Embryonic facial prominence (tissue), 1 donor: Measurements from ENCODE around the gene PYGO2.
"Not testable (repeated sequence)": the region's sequence is repeated elsewhere in the genome, so short reads cannot be mapped to it uniquely, and the experiment has no call there.

Experiments
- DNase-seq: peaks from one replicate; pipeline ENCODE4 v3.0.0-alpha.2; 2016; ENCODE audit errors: extremely low spot score

Gene PYGO2

DNA sequence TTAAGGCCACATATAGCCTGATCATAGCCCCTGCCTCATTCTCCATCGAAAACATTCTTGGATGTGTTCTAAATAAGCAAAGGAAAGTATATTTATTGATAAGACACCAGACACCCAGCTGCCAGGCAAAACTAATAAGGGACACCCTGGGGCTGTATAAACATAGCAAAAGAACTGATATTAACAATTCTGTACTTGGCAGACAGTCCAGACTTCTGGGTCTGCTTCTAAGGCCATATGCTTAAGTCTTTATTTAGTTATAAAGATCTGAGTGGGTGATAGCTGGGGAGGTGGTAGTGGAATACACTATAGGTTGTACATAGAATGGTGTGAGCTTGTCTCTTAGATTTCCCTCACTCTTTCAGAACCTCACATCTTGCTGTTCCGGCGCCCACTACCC, 16.8 kb upstream of the PYGO2 start:
- no peak for DNase-seq

DNA sequence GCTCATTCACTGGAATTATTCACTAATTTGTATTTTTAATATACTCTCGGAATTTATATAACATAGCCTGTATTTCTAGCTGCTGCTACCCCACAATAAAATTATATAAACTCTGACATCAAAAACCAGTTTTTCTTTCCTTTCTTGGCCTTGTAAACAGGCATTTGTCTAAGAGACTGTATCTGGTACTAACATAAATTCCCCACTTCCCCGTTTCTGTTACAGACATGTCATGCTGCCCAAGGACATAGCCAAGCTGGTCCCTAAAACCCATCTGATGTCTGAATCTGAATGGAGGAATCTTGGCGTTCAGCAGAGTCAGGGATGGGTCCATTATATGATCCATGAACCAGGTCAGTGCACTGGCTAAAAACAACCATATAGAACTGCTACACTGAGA, 16.2 kb upstream of the PYGO2 start:
- not testable (repeated sequence) for DNase-seq

DNA sequence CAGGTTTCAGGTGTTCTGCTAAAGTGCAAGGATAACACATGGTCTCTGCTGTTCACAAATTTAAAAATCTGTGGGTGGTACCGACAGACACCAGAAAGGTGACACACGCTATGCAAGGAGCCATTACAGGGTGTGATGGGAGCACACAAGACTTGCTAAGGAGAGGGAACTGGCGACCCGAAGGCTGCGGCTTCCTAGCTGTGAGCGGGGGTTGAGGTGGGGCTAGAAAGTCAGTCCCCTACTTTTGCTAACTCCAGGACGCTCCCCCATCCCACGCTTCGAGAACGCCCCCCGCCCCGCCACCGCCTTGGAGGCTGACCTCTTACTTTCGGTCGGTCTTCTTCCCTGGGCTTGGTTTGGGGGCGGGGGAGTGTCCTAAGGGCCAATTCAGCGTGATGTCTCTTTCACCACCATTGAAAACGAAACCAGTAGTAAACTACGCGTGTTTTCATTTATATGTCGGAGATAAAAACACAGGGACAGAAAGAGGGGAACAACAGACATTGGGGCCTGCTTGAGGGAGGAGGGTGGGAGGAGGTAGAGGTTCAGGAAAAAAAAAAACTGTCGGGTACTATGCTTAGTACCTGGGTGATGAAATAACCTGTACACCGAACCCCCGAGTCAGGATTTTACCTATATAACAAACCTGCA, 14.0 kb upstream of the PYGO2 start:
- no peak for DNase-seq

DNA sequence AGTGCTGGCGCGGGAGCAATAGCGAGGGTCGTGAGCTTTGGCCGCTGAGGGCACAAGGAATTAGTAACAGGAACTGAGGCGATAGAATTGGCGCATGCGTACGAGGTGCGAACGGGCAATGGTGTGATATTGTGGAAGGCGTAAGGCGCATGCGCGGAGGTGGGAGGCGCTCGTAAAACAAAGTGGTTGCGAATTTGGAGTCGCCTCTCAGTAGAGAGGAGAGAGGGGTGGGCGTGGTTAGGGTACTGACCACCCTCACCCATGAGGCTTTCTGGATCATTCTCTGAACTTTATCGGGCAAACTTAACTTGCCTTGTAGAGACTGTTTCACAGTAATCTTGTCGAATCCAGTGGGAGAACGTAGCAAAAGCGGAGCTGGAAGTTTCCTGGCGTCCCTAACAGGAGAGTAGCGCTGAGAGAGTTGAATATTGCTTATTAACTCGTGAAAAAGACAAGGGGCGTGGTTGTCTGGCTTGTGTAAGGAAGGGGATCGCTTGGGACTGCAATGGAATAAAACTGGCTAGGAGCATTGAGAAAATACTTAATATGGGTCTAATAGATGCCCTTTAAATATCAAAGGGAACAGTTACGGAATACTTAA, 13.3 kb upstream of the PYGO2 start:
- DNase-seq = peak; percentile 90

DNA sequence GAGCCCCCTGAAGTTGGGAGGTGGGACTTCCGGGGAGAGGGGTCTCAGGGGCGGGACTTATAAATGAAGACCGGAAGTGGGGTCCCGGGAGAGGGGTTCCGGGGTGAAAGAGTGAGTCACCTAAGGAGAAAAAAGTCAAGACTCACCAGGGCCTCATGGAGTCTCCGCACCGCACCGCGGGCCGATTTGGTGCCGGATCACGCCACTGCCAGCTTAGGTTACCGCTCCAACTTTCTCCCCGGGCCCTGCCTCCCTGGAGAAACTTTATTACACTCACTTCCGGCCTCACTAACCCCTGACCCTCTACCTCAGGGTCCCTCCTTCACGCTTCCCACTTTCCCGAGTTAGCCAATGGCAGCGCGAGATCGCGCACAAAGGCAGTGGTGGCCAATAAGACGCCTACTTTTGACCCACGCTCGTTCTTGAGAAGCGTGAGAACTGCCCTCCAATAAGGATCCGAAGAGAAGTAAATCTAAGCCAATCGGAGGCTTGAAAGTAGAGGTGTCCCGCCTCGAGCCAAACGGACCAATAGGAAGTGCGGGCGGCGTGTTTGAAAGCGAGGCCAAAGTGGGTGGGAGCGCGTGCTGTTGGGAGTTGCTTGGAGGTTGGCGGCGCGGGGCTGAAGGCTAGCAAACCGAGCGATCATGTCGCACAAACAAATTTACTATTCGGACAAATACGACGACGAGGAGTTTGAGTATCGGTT, 12.7 kb upstream of the PYGO2 start, which contains the start of gene CKS1B:
Gene CKS1B, plus strand, starts transcription at position 580 of the 706 bp plus-strand sequence. Its CDS starts 65 bp downstream, at position 645.
- peak; percentile 100 for DNase-seq

DNA sequence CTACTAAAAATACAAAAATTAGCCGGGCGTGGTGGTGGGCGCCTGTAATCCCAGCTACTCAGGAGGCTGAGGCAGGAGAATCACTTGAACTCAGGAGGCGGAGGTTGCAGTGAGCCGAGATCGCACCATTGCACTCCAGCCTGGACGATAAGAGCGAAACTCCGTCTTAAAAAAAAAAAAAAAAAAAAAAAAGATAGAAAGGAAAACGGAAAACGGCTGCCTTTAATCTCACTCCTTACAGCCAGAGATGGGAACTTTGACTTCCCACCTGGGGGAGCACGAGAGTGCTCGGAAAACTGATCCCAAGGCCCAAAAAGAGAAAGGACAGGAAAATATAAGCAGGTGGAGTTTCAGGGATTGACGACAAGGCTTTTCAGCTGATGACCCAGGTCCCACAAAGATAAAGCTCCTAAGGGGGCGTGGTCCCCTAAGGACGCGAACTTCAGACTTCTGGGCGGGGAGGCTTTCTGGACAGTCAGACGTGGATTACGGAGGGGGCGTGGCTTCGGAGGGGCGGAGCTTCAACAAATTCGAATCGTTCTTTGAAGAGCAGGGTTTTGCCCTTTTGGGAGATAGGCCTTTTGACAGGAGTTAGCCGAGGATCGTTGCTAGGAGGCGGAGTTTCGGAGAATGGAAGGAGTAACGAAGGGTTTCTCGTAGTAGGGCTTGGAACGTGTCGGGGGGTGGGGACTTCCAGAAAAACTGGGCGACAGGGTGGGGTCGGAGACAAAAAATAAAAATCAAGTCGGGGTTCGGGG, 11.9 kb upstream of the PYGO2 start:
- DNase-seq = peak; percentile 87

DNA sequence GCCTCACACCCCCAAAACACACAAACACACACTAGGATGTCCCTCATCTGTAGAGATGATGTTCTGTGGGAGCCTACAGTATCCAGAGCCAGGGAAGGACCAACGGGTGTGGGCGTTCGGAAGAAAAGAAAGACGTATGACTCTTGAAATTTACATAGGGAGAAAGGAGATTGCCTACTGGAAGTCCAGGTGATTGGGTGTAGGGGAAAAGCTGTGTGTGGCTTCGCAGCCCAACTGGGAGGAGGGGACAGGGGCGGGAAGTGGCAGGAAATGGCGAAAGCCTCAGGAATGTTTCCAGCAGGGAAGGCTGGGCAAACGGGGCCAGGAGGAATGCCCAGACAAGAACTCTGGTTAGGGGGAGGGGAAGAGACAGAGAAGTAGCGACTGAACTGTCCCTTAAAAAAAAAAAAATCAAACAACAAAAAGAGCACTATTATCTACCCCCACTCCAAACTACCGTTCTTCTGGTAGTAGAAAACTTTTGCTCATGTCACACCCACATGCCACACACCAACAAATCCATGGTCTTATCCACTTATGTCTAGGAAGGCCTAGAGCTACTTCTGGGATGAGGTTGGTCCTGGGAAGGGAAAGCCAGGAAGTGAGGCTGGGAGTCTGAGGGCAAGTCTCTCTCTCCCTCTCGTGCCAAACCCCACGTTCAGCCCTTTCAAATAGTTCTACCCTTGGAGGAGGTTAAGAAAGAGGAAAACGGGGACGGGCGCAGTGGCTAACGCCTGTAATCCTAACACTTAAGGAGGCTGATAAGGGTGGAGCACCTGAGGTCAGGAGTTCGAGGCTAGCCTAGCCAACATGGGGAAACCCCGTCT, 11.1 kb upstream of the PYGO2 start:
- no peak for DNase-seq

DNA sequence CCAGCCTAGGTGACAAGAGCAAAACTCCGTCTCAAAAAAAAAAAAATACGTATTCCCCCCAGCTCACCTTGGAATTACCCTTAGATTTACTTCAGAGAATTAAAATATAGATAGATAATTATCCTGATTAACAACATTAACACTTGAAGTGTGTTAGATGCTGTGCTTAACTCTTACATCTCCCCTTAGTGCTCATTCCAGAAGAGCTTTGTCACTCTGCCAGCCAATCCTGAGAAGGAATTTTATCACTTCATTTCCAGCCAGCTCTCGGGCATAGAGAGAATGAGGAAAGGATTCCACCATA, 10.6 kb upstream of the PYGO2 start:
- DNase-seq = no peak

DNA sequence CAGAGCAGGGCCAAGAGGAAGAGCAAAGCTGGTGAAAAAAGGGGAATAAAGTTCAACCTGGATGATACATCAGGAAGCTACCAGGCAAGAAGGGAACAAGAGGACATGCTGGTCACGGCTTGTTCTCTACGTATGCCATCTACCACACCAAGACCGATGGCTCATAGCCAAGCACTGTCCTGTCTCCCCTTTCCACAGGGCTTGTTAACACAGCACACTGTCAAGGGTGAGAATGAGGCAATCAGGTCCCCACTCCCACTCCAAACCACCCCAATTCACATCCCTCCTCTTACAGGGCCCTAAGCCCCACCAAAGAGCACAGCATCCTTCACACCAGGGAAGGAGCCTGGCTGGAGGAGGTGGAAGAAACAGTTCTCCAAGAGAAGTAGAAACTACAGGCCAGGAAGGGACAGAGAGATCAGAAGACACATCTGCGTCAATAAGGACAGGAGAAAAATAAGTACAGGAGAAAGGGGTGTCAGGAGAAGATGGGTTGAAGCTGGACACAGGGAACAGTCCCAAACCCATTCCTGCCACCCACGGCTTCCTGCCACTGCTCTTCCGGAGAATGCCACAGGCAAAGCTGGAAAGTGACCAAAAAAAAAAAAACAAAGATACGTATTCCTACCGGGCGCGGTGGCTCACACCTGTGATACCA, 9.9 kb upstream of the PYGO2 start:
- no peak for DNase-seq

DNA sequence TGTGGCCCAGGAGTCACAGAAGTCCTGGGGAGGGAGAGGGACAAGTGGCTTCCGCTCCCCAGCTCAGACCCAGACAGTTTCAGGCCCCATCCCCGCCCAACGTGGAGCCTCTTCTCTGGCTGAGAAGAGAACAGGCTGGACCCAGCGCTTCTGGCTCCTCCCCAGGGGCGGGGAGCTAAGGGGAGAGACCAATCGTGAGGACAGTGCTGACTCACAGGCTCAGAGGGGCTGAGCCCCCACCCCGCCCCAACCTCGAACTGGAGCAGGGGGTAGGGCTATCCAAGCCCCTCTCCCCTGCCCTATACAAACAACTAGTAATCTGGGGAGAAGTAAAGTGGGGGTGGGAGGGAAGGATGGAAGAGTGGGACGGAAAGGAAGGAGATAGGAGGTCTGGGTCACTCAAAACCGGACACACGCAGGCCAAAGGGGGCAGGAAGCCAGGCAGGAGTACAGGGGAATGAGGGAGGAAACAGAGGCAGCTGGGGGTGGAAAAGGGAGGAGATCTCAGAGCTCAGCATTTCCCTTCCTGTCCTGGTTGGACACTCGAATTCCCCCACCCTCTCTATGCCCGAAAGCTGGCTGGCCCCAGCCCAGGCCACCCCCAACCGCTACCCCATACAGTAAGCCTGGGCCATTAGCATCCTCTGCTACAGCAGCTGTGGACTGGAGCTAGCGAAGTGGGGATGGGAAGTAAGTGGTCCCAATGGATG, 9.2 kb upstream of the PYGO2 start, which contains the start of gene SHC1:
Gene SHC1, minus strand, starts transcription at position 117 of the 710 bp plus-strand sequence. CDS start 221 bp downstream, outside the sequence.
- DNase-seq = peak; percentile 85

DNA sequence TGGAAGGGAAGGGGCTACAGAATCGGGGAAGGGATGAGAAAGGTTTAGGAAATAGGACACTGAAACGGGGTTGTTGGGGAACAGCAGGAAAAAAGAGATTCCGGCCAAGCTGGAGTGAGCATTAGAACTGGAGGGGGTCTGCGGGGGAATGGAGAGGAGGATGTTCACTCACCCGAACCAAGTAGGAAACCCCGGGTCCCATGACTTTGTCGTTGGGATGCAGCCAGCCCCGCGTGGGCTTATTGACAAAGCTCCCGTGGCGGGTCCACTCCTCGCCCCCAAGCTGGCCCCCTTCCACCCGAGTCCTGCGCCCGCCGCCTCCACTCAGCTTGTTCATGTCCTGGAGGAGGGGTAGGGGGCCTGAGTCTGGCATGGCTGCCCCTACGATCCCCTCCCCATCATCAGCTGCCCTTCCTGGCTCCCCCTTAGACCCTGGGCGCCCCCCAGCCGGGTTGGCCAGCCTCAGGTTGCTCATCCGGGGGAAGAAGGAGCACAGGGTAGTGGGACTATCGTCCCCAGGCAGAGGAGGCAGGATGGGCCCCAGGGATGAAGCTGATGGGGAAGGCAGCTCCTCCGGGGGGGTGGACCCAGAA, 8.4 kb upstream of the PYGO2 start:
- DNase-seq = no peak

DNA sequence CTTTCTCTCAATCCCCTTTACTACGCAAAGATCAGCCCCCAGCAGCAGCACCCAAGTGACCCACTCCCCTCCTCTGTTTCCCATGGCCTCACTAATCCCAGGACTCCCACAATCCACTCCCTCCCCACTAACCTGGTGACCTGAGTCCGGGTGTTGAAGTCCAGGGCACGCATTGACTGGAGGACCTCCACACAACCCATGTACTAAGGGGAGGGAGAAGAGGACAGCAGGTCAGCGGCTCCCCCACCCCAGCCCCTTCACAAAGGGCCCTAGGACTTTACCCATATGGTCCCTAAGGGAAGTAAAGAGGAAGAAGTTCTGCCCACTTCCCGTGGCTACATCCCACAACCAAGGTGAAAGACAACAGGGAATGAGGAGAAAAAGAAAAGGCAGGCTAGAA, 7.7 kb upstream of the PYGO2 start:
- DNase-seq = no peak

DNA sequence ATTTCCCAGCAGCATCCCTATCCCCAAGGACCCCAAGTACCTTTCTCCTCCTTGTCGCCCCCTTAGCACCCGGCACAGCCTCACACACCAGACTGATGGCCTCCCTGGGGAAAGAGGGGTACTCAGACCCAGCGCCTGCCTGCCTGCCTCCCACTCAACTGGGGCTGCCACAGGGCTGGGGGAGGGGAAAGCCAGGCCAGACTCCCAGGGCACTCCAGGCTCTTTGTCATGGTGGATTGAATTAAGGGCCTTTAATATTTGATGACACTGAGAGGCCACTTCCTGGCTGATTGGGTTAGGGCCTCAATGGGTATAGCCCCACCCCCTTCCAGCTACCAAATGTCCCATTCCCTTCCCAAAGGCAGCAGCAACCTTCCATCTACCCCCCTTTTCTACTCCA, 7.1 kb upstream of the PYGO2 start:
- no peak for DNase-seq

DNA sequence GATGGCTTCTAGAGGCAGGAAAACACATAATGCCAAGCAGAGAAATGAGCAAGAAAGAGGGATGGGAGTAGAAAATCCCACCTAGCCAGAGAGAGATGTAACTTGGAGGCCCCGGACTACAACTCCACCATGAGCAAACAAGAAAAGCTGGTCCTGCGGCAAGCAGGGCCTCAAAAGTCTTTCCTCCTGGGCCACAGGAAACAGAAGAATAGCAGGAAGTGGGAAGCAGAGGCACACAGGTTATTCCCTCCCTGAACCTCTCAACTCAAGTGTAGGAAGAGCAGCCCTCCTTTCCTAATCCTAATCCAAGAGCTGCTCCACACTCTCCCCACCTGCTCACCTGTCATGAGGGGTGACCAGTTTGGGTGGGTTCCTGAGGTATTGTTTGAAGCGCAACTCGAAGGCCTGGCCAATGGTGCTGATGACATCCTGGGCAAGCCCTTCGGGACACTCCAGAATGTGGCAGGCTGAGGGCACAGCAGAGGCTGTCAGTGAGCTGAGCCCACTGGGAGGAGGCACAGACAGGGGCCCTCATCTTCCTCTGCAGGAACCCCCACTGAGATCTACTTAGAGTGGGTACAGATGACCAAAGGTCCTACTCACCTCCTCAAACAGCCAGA, 5.9 kb upstream of the PYGO2 start:
- DNase-seq = no peak

DNA sequence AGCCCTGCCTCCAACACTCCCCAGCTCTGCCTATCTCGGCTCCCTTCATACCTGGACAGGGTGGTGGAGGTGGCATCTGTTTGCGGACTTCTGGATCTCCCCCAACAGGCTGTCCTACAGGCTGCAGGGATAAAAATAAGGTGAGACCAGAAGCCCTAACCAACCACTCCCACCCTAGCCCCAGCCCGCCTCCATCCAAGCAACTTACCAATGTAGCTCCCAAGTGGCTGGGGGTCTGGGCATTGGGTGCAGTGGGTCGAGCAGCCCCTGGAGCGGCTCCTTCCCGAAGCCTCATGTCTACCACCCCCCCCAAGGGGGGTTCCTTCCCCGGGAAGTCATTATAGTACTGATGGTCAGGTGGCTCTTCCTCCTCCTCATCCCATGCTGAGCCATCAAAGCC, 4.5 kb upstream of the PYGO2 start:
- DNase-seq = no peak

DNA sequence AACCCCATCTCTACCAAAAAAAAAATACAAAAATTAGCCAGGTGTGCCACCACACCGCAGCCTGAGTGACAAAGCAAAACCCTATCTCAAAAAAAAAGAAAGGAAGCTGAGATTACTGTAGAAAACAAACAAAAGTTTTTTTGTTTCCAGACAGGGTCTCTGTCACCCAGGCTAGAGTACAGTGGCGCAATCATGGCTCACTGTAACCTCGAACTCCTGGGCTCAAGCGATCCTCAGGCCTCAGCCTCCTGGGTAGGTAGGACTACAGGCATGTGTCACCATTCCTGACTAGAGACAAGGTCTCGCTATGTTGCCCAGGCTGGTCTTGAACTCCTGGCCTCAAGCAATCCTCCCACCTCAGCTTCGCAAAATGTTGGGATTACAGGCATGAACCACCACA, 2.8 kb upstream of the PYGO2 start:
- no peak for DNase-seq

DNA sequence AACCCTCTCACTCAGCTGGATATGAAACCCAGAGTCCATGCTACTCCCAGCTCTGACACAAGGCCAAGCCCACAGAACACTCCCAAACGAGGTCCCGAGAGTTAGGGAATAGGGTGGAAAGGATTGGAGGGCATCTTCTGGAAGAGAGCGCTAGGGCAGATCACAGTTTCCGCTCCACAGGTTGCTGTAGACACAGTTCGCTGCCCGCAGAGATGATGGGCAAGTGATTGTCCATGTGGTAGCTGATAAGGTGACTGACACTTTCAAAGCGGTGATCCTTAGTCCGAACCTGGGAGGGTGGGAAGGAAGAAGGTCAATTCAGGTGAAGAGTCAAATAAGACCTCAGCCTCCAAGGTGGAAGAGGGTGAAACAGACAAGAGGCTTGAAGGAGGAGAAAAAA, 2.1 kb upstream of the PYGO2 start:
- DNase-seq = no peak

DNA sequence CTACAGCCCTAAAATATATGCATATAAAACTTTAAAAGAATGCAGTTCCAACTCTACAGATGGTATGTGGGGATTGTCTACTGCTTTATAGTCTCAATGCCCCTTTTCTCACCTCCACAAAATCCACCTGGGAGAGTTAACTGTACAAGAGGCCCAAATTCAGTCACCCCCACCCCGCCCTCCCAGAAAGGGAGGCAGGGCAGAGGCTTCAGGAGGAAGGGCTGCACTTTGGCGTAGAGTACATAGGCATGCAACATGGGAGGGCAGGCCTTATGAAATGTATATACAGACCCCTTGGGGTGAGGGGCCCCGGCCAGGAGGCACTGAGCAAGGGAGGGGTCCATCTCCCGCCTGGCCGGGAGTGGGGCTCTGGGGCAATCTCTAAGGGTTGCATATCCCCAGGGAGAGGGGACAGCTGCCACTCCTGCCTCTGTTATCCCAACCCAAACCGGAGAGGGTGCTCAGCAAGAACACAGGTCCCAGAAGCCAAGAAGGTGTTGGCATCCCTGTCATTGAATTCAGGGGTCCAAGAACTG, 1.3 kb upstream of the PYGO2 start:
- no peak for DNase-seq

DNA sequence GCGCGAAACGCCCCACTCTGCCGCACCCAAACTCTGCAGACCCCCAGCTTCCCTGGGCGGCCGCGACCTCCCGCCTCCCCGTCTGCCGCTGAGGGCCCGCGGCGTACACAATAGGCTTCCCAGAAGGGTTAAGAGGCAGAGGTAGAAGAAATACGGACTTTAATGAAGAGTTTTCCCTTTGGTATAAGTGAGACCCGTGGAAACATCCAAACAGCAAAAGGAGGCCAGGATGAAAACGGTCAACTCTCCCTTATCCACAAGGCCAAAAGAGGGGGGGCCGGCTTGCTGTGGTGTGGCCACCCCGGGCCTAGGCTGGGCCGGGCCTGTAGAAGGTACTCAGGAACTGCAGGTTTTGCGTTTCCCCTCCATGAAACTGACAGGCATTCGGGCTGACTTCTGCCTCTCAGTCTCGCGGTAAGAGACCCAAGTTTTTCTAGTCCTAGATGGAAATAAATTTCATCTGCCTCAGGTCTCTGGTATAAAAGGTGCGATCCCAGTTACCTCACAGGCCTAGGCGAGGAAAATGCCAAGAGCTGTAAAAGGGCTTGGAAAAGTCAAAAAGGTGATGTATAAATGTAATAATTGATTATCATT, 671 bp upstream of the PYGO2 start:
- no peak for DNase-seq
